ENCODE data around the gene CGREF1. TPM values are rescaled to one million over a fixed set of nuclear protein-coding genes. Genes with fewer than 3 reads are reported as not detected.
"Not testable (repeated sequence)": the region's sequence is repeated elsewhere in the genome, so short reads cannot be mapped to it uniquely, and the experiment has no call there.

The CGREF1 gene
- total RNA-seq, 2 donors from 2014 or later: not detected

- Mint-ChIP-seq H3K36me3 (ENCODE audit: low read depth) (no peaks in the 10 kb centered on the region), H3K27me3 (peaks cover 39% of the 10 kb centered on the region), H3K4me1 (peaks cover 5% of the 10 kb centered on the region), H3K4me3 (no peak overlapping the region), H3K27ac (no peak overlapping the region)
- no peaks in the 10 kb centered on the region for H3K9me3 ChIP-seq (ENCODE audit: control insufficient read depth, low read length, poor library complexity, severe bottlenecking)
- ATAC-seq (no peak), DNase-seq (no peak)
These were observed 3.4 kb downstream of the CGREF1 start for GRCh38 chr2:27115519-27115918.

GRCh38 chr2:27111392-27112078 is 7.4 kb downstream of the CGREF1 start:
- peaks cover 29% of the 10 kb centered on the region for H3K27me3 Mint-ChIP-seq
- ATAC-seq; H3K36me3 Mint-ChIP-seq (ENCODE audit: low read depth); H3K27ac Mint-ChIP-seq; DNase-seq; H3K4me3 Mint-ChIP-seq; H3K4me1 Mint-ChIP-seq; H3K9me3 ChIP-seq (ENCODE audit: control insufficient read depth, low read length, poor library complexity, severe bottlenecking): not testable (repeated sequence)

GRCh38 chr2:27110603-27111352 is 8.2 kb downstream of the CGREF1 start:
- H3K36me3 Mint-ChIP-seq (ENCODE audit: low read depth); H3K4me1 Mint-ChIP-seq; DNase-seq; H3K27ac Mint-ChIP-seq; ATAC-seq; H3K9me3 ChIP-seq (ENCODE audit: control insufficient read depth, low read length, poor library complexity, severe bottlenecking): not testable (repeated sequence)
- peak overlapping the region; percentile 39 for H3K4me3 Mint-ChIP-seq
- H3K27me3 Mint-ChIP-seq: peaks cover 36% of the 10 kb centered on the region

- H3K27ac Mint-ChIP-seq: no peak overlapping the region
- H3K36me3 Mint-ChIP-seq (ENCODE audit: low read depth): no peaks in the 10 kb centered on the region
- no peak for DNase-seq
- peaks cover 37% of the 10 kb centered on the region for H3K27me3 Mint-ChIP-seq
- peaks cover 3% of the 10 kb centered on the region for H3K4me1 Mint-ChIP-seq
- ATAC-seq: no peak
- H3K9me3 ChIP-seq (ENCODE audit: control insufficient read depth, low read length, poor library complexity, severe bottlenecking): no peaks in the 10 kb centered on the region
- no peak overlapping the region for H3K4me3 Mint-ChIP-seq
These were observed 9.8 kb downstream of the CGREF1 start for GRCh38 chr2:27109083-27109482.

GRCh38 chr2:27108221-27108620 is 10.7 kb downstream of the CGREF1 start:
- no peak for DNase-seq
- Mint-ChIP-seq H3K4me1 (peaks cover 3% of the 10 kb centered on the region), H3K27me3 (peaks cover 37% of the 10 kb centered on the region), H3K36me3 (ENCODE audit: low read depth) (no peaks in the 10 kb centered on the region), H3K27ac (no peak overlapping the region), H3K4me3 (no peak overlapping the region)
- H3K9me3 ChIP-seq (ENCODE audit: control insufficient read depth, low read length, poor library complexity, severe bottlenecking): no peaks in the 10 kb centered on the region
- no peak for ATAC-seq

DNA sequence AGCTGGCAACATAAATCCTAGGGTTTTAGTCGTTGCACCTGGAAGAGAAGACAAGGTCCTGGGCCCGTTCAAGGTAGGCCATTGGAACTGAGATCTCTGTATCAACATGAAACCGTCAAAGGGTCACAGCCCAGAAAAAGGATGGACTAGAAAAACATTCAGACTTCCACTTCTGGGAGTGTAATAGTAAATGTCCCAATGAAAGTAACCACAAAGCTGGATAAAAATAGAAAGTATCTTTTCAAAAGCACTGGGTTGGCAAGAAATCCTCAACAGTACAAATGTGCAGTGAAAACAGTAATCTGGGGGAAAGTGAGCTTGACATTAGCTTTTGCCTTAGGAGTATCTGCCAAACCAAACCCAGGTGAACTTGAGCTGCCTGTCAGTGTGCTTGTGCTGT is 12.9 kb downstream of the CGREF1 start:
- Mint-ChIP-seq H3K27me3 (peaks cover 29% of the 10 kb centered on the region), H3K36me3 (ENCODE audit: low read depth) (no peaks in the 10 kb centered on the region), H3K27ac (no peak overlapping the region), H3K4me3 (no peak overlapping the region), H3K4me1 (peaks cover 3% of the 10 kb centered on the region)
- DNase-seq (no peak), ATAC-seq (no peak)
- H3K9me3 ChIP-seq (ENCODE audit: control insufficient read depth, low read length, poor library complexity, severe bottlenecking): no peaks in the 10 kb centered on the region

GRCh38 chr2:27102329-27102728 is 16.6 kb downstream of the CGREF1 start:
- ATAC-seq (no peak), DNase-seq (no peak)
- Mint-ChIP-seq H3K4me3 (no peak overlapping the region), H3K27me3 (peaks cover 24% of the 10 kb centered on the region), H3K27ac (no peak overlapping the region), H3K36me3 (ENCODE audit: low read depth) (no peaks in the 10 kb centered on the region), H3K4me1 (peaks cover 4% of the 10 kb centered on the region)
- no peaks in the 10 kb centered on the region for H3K9me3 ChIP-seq (ENCODE audit: control insufficient read depth, low read length, poor library complexity, severe bottlenecking)

DNA sequence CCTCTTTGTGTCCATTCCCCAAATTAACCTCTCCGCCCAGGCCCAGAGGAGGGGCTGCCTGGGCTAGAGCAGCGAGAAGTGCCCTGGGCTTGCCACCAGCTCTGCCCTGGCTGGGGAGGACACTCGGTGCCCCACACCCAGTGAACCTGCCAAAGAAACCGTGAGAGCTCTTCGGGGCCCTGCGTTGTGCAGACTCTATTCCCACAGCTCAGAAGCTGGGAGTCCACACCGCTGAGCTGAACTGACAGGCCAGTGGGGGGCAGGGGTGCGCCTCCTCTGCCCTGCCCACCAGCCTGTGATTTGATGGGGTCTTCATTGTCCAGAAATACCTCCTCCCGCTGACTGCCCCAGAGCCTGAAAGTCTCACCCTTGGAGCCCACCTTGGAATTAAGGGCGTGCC is 18.9 kb downstream of the CGREF1 start:
- Mint-ChIP-seq H3K4me3 (no peak overlapping the region), H3K27me3 (peaks cover 9% of the 10 kb centered on the region)
- no peak for ATAC-seq

GRCh38 chr2:27099334-27099955 is 19.5 kb downstream of the CGREF1 start:
- no peaks in the 10 kb centered on the region for H3K36me3 Mint-ChIP-seq (ENCODE audit: low read depth)
- H3K9me3 ChIP-seq (ENCODE audit: control insufficient read depth, low read length, poor library complexity, severe bottlenecking): no peaks in the 10 kb centered on the region
- ATAC-seq: no peak
- no peak overlapping the region for H3K4me3 Mint-ChIP-seq
- DNase-seq: no peak
- H3K4me1 Mint-ChIP-seq: peaks cover 2% of the 10 kb centered on the region
- peaks cover 6% of the 10 kb centered on the region for H3K27me3 Mint-ChIP-seq
- H3K27ac Mint-ChIP-seq: no peak overlapping the region

More for the DNA sequence above, 18.9 kb downstream of the CGREF1 start:
- Mint-ChIP-seq H3K4me1 (peaks cover 4% of the 10 kb centered on the region), H3K27ac (no peak overlapping the region), H3K36me3 (ENCODE audit: low read depth) (no peaks in the 10 kb centered on the region)
- DNase-seq: no peak
- no peaks in the 10 kb centered on the region for H3K9me3 ChIP-seq (ENCODE audit: control insufficient read depth, low read length, poor library complexity, severe bottlenecking)

DNA sequence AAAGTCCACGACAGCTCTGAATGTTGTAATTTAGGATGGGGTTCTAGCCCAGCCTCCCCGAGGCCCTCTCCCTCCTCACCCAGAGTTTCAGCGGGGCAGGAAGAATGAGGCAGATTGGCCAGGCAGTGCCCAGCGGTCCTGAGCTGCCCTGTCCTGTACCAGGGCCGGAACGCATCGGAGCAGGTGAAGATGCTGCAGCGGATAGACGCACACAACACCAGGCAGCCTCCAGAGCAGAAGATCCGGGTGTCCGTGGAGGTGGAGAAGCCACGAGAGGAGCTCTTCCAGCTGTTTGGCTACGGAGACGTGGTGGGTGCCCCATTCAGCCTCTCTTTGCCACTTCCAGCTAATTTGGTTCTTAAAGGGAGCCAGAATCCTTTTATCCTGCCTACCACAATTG is 21.6 kb downstream of the CGREF1 start:
- H3K27me3 Mint-ChIP-seq: no peaks in the 10 kb centered on the region
- no peak overlapping the region for H3K27ac Mint-ChIP-seq
- ATAC-seq: no peak
- peaks cover 2% of the 10 kb centered on the region for H3K4me1 Mint-ChIP-seq
- DNase-seq: no peak
- no peaks in the 10 kb centered on the region for H3K9me3 ChIP-seq (ENCODE audit: control insufficient read depth, low read length, poor library complexity, severe bottlenecking)
- no peaks in the 10 kb centered on the region for H3K36me3 Mint-ChIP-seq (ENCODE audit: low read depth)
- H3K4me3 Mint-ChIP-seq: no peak overlapping the region

- no peak for DNase-seq
- no peak for ATAC-seq
- peaks cover 2% of the 10 kb centered on the region for H3K4me1 Mint-ChIP-seq
- peak overlapping the region; percentile 50 for H3K4me3 Mint-ChIP-seq
- no peaks in the 10 kb centered on the region for H3K36me3 Mint-ChIP-seq (ENCODE audit: low read depth)
- H3K9me3 ChIP-seq (ENCODE audit: control insufficient read depth, low read length, poor library complexity, severe bottlenecking): no peaks in the 10 kb centered on the region
- no peaks in the 10 kb centered on the region for H3K27me3 Mint-ChIP-seq
- peak overlapping the region; percentile 11 for H3K27ac Mint-ChIP-seq
These were observed 22.1 kb downstream of the CGREF1 start for GRCh38 chr2:27096748-27097297.

DNA sequence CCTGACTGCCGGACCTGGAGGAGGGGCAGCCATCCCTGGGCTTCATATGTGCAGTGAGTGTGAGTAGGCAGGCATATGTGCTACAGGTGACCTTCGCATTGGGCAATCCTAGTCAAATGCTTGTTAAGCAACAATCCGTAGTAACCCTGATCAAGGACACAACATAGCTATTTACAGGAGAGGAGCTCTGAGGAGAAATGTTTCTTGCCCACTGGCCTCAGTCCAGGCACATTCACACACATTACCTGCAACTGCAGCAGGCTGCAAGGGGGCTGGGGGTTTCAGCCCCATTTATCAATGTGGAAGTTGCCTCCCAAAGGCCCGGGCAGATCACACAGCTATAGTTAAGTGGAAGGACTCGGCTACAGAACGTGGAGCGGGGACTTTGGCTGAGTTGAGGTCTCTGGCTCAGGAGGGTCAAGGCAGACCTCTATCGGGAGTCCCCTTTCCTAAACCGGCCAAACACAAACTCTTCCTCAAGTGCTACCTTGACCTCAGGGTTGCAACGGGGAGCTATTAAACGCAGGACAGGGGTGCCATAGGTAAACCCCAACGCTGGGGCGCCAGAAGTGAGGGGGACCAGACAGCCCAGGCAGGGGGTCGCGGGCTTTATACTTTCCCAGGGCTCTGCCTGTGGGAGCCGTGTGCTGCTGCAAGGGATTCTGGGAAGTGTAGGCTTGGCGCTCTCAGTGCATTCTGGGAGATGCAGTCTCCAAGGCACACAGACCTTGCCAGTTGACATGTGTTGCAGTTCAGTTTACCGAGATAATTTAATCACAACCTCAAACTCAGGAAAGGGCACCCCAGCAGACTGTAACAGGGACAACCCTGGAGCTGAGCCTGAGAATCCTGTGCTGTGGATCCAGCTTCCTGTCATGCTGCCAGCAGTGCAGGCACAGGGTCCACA is 22.9 kb downstream of the CGREF1 start:
- no peaks in the 10 kb centered on the region for H3K36me3 Mint-ChIP-seq (ENCODE audit: low read depth)
- no peak overlapping the region for H3K4me3 Mint-ChIP-seq
- DNase-seq (no peak), ATAC-seq (peak; percentile 82)
- H3K4me1 Mint-ChIP-seq: peaks cover 2% of the 10 kb centered on the region
- H3K9me3 ChIP-seq (ENCODE audit: control insufficient read depth, low read length, poor library complexity, severe bottlenecking): no peaks in the 10 kb centered on the region
- no peaks in the 10 kb centered on the region for H3K27me3 Mint-ChIP-seq
- H3K27ac Mint-ChIP-seq: peak overlapping the region; percentile 11

DNA sequence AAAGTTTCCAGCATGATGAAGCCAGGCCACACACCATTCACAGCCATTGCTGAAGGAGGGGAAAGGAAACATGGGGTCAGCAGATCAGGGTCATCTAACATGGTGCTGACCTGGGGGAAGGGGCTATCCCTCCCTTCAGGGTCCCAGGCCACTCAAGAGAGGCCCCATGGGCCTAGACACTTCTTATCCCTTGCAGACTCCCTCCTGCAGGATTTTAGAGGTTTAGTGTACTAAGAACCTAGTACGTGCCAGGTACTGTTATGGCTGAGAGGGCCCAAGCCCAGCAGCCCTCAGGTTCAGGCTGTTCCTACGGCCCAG is 23.5 kb downstream of the CGREF1 start:
- ATAC-seq (no peak), DNase-seq (no peak)
- Mint-ChIP-seq H3K4me1 (peaks cover 2% of the 10 kb centered on the region), H3K36me3 (ENCODE audit: low read depth) (no peaks in the 10 kb centered on the region), H3K27me3 (no peaks in the 10 kb centered on the region), H3K27ac (peak overlapping the region; percentile 11), H3K4me3 (no peak overlapping the region)
- no peaks in the 10 kb centered on the region for H3K9me3 ChIP-seq (ENCODE audit: control insufficient read depth, low read length, poor library complexity, severe bottlenecking)

All from T-helper 17 cell (primary cell).